Measurements from ENCODE around the gene MYO16. TPM values are rescaled to one million over a fixed set of nuclear protein-coding genes. Genes with fewer than 3 reads are reported as not detected.

The MYO16 gene
- total RNA-seq, 2 donors from 2014 or later = 0.06 TPM; not detected in 1

- DNase-seq (no peak), ATAC-seq (no peak)
- intact Hi-C loops (cut with DNase I, micrococcal nuclease) = no loop called here
Measured at GRCh38 chr13:109253316-109253715, 623.9 kb downstream of the MYO16 start.

GRCh38 chr13:109254274-109254673 lies 624.9 kb downstream of the MYO16 start:
- intact Hi-C loops (cut with DNase I, micrococcal nuclease) = no loop called here
- DNase-seq (no peak), ATAC-seq (no peak)

- ATAC-seq = no peak
- no peak for DNase-seq
- intact Hi-C loops (cut with DNase I, micrococcal nuclease) = no loop called here
Measured at GRCh38 chr13:109255141-109255856, 625.9 kb downstream of the MYO16 start.

GRCh38 chr13:109256866-109257760 lies 627.7 kb downstream of the MYO16 start:
- no peak for DNase-seq
- intact Hi-C loops (cut with DNase I, micrococcal nuclease) = no loop called here
- ATAC-seq = no peak

All from left colon (tissue), 2 donors.